ENCODE results near the gene TPK1.

- TF ChIP-seq CHD2 (IDR thresholded peaks at IDR 0.05; ENCODE audit: low read depth, low read length) (no peak), ZBED4 (CRISPR knock-in tag; IDR thresholded peaks at IDR 0.05; ENCODE audit: borderline replicate concordance) (no peak), CEBPB (IDR thresholded peaks at IDR 0.05; ENCODE audit: borderline replicate concordance, low read depth, low read length) (no peak)
Observed at GRCh38 chr7:144438759-144439158, 397.1 kb downstream of the TPK1 start.

All from HepG2 (cell line).